GM12878 (cell line): ENCODE data around the gene FTO. TPM values are rescaled to one million over a fixed set of nuclear protein-coding genes. Genes with fewer than 3 reads are reported as not detected.
A peak's percentile ranks its signal among the peaks of the same experiment; 100 is the strongest.

Source experiments
- ATAC-seq: fragments of 200-7000 bp; cut with Tn5 transposase; 3 replicates; pipeline ENCODE4 v1.9.1; 2020; ENCODE audit warnings: mild to moderate bottlenecking, moderate library complexity
- BruUV-seq: library from RNA; stranded (reverse); fragments of 400-500 nt; replicated peaks from 2 replicates; lab custom pipeline; 2021; lab: Mats Ljungman, UMichigan
- CTCF ChIA-PET: fragments of 300-600 bp; sonication (Branson Sonifier 250); formaldehyde crosslinking; extraction: SDS; loops from one replicate; lab custom pipeline; 2021; ENCODE audit warnings: inconsistent platforms; lab: Yijun Ruan, JAX
- POLR2A ChIA-PET: fragments of 350-600 bp; formaldehyde crosslinking; extraction: SDS; loops from one replicate; lab custom pipeline; 2021; ENCODE audit warnings: inconsistent platforms; lab: Charles Lee
- RAD21 ChIA-PET: fragments of 300-600 bp; sonication (Branson Sonifier 250); formaldehyde crosslinking; loops from one replicate; lab custom pipeline; 2023; ENCODE audit warnings: antibody characterized with exemption; ENCODE audit not compliant: unreplicated experiment; lab: Charles Lee
- SMC1A ChIA-PET: fragments of 300-600 bp; sonication (Branson Sonifier 250); formaldehyde crosslinking; loops from one replicate; lab custom pipeline; 2023; ENCODE audit not compliant: unreplicated experiment, uncharacterized antibody; lab: Charles Lee
- DNase-seq: peaks from one replicate; pipeline ENCODE4 v3.0.0-alpha.2; 2011; ENCODE audit warnings: low read depth, low spot score
- FAIRE-seq: peaks from 3 replicates; lab custom pipeline; 2011; peaks lifted over from hg19 to GRCh38; lab: Jason Lieb, UNC
- H2AFZ ChIP-seq: 2 replicates; pipeline ENCODE4 v1.6.0; 2011; ENCODE audit warnings: low read depth, low read length, control low read depth; ENCODE audit not compliant: control insufficient read depth
- H3K27ac ChIP-seq: 2 replicates; pipeline ENCODE4 v1.5.1; 2011; ENCODE audit warnings: control low read depth; ENCODE audit not compliant: control insufficient read depth, insufficient read depth
- H3K27me3 ChIP-seq, 2 experiments: replicated peaks in 1 of 2; 2 replicates each; pipeline versions ENCODE4 v1.6.0 to v1.6.1; 2011; ENCODE audit warnings: low read length in 1 of 2; ENCODE audit not compliant: control insufficient read depth in 2 of 2, insufficient read depth in 2 of 2
- H3K36me3 ChIP-seq, 2 experiments: 2 replicates each; pipeline ENCODE4 v1.5.1; 2011; ENCODE audit warnings: low read length in 1 of 2; ENCODE audit not compliant: control insufficient read depth in 2 of 2, insufficient read depth in 2 of 2
- H3K4me1 ChIP-seq: 2 replicates; pipeline ENCODE4 v1.6.1; 2011; ENCODE audit warnings: mild to moderate bottlenecking, low read length, moderate library complexity, mixed read lengths; ENCODE audit not compliant: control insufficient read depth, insufficient read depth
- H3K4me2 ChIP-seq: 2 replicates; pipeline ENCODE4 v1.6.0; 2011; ENCODE audit warnings: control low read depth; ENCODE audit not compliant: control insufficient read depth, insufficient read depth
- H3K4me3 ChIP-seq: fragments of 200-600 bp; sonication (generic); 2 replicates; pipeline ENCODE4 v1.5.1; 2016
- H3K79me2 ChIP-seq: 2 replicates; pipeline ENCODE4 v1.6.0; 2011; ENCODE audit warnings: low read length; ENCODE audit not compliant: control insufficient read depth, insufficient read depth
- H3K9ac ChIP-seq: 2 replicates; pipeline ENCODE4 v1.8.0; 2011; ENCODE audit warnings: low read length, control low read depth, mixed read lengths; ENCODE audit not compliant: control insufficient read depth, insufficient read depth
- H3K9me3 ChIP-seq: replicated peaks from 3 replicates; pipeline ENCODE4 v1.5.1; 2011; ENCODE audit warnings: mild to moderate bottlenecking, low read length; ENCODE audit not compliant: control insufficient read depth, insufficient read depth
- H4K20me1 ChIP-seq: 2 replicates; pipeline ENCODE4 v1.6.0; 2011; ENCODE audit not compliant: control insufficient read depth, insufficient read depth
- BCL11A ChIP-seq: IDR thresholded peaks from 2 replicates; pipeline ENCODE4 v1.6.1; 2011; ENCODE audit warnings: low read depth, low read length
- CHD4 ChIP-seq: fragments of 200-600 bp; sonication (generic); IDR thresholded peaks from 2 replicates; pipeline ENCODE4 v1.6.1; 2016; ENCODE audit warnings: mild to moderate bottlenecking
- DPF2 ChIP-seq: fragments of 450-650 bp; IDR thresholded peaks from 2 replicates; pipeline ENCODE4 v1.6.1; 2017; ENCODE audit warnings: mild to moderate bottlenecking
- EGR1 ChIP-seq, 2 experiments: IDR thresholded peaks; 1 replicate in 1 of 2; 2 replicates in 1 of 2; pipeline ENCODE4 v1.6.1; 2011 to 2012; ENCODE audit warnings: low read depth in 2 of 2, low read length in 2 of 2, borderline replicate concordance in 1 of 2, mild to moderate bottlenecking in 1 of 2, moderate library complexity in 1 of 2
- EZH2 ChIP-seq: IDR thresholded peaks from 2 replicates; pipeline ENCODE4 v1.6.1; 2012; ENCODE audit warnings: low read depth, mild to moderate bottlenecking, control low read depth, inconsistent platforms, low read length, borderline replicate concordance; ENCODE audit not compliant: control insufficient read depth
- GABPA ChIP-seq: IDR thresholded peaks from 2 replicates; pipeline ENCODE4 v1.6.1; 2014; ENCODE audit warnings: antibody characterized with exemption, low read depth, mild to moderate bottlenecking, inconsistent platforms
- HSF1 ChIP-seq: fragments of 150-350 bp; IDR thresholded peaks from 2 replicates; pipeline ENCODE4 v1.6.1; 2014; ENCODE audit warnings: mild to moderate bottlenecking, low read depth, low read length
- IKZF1 ChIP-seq: fragments of 450-650 bp; conservative IDR thresholded peaks from 2 replicates; pipeline ENCODE4 v1.6.1; 2017; ENCODE audit warnings: antibody characterized with exemption, mild to moderate bottlenecking
- IKZF2 ChIP-seq, 2 experiments: fragments of 450-650 bp; IDR thresholded peaks; 2 replicates each; pipeline ENCODE4 v1.6.1; 2017; ENCODE audit warnings: mild to moderate bottlenecking in 2 of 2, moderate library complexity in 2 of 2
- KAT2A ChIP-seq: conservative IDR thresholded peaks from 2 replicates; pipeline ENCODE4 v1.6.1; 2011; ENCODE audit warnings: low read depth, low read length; ENCODE audit not compliant: control insufficient read depth
- LARP7 ChIP-seq: fragments of 450-650 bp; IDR thresholded peaks from 2 replicates; pipeline ENCODE4 v1.6.1; 2017; ENCODE audit warnings: mild to moderate bottlenecking
- MXI1 ChIP-seq: fragments of 150-350 bp; IDR thresholded peaks from 2 replicates; pipeline ENCODE4 v1.6.1; 2011; ENCODE audit warnings: low read depth, mild to moderate bottlenecking, inconsistent platforms, low read length, improper control_type of control experiment
- NBN ChIP-seq: fragments of 450-650 bp; IDR thresholded peaks from 2 replicates; pipeline ENCODE4 v1.6.1; 2016
- NFIC ChIP-seq: IDR thresholded peaks from 2 replicates; pipeline ENCODE4 v1.6.1; 2012; ENCODE audit warnings: low read depth, mild to moderate bottlenecking, inconsistent platforms, low read length, moderate library complexity
- NR2F1 ChIP-seq: fragments of 450-650 bp; conservative IDR thresholded peaks from 2 replicates; pipeline ENCODE4 v1.6.1; 2017; ENCODE audit warnings: mild to moderate bottlenecking
- PKNOX1 ChIP-seq: fragments of 450-650 bp; IDR thresholded peaks from 2 replicates; pipeline ENCODE4 v1.6.1; 2016; ENCODE audit warnings: mild to moderate bottlenecking
- POLR2AphosphoS5 ChIP-seq: IDR thresholded peaks from 2 replicates; pipeline ENCODE4 v1.6.1; 2011; ENCODE audit warnings: mild to moderate bottlenecking, low read length, inconsistent platforms
- POU2F2 ChIP-seq: IDR thresholded peaks from 3 replicates; pipeline ENCODE4 v1.6.1; 2011; ENCODE audit warnings: low read depth, mild to moderate bottlenecking, low read length, borderline replicate concordance
- RAD51 ChIP-seq: fragments of 450-650 bp; IDR thresholded peaks from 2 replicates; pipeline ENCODE4 v1.6.1; 2016; ENCODE audit warnings: moderate library complexity, mild to moderate bottlenecking, inconsistent platforms
- RBBP5 ChIP-seq: fragments of 200-600 bp; sonication (generic); conservative IDR thresholded peaks from 2 replicates; pipeline ENCODE4 v1.6.1; 2016
- RUNX3 ChIP-seq: IDR thresholded peaks from 2 replicates; pipeline ENCODE4 v1.6.1; 2012; ENCODE audit warnings: low read length, inconsistent platforms
- SPI1 ChIP-seq: IDR thresholded peaks from 2 replicates; pipeline ENCODE4 v1.6.1; 2011; ENCODE audit warnings: low read depth, mild to moderate bottlenecking, low read length, moderate library complexity, borderline replicate concordance; ENCODE audit not compliant: insufficient read depth
- SUZ12 ChIP-seq: fragments of 200-600 bp; sonication (generic); IDR thresholded peaks from one replicate; pipeline ENCODE4 v1.6.1; 2018; ENCODE audit warnings: antibody characterized with exemption, mild to moderate bottlenecking; ENCODE audit not compliant: unreplicated experiment
- ZNF217 ChIP-seq: fragments of 450-650 bp; IDR thresholded peaks from 2 replicates; pipeline ENCODE4 v1.6.1; 2017; ENCODE audit warnings: antibody characterized with exemption, mild to moderate bottlenecking
- ZNF384 ChIP-seq: IDR thresholded peaks from 2 replicates; pipeline ENCODE4 v1.6.1; 2012; ENCODE audit warnings: low read depth, mild to moderate bottlenecking, low read length, improper control_type of control experiment, borderline replicate concordance
- WGBS: methylation state at CpG from one replicate; pipeline ENCODE4 v1.1.6; 2016; ENCODE audit warnings: low lambda C conversion rate; ENCODE audit not compliant: insufficient replicate concordance, insufficient coverage; ENCODE audit errors: missing lambda C conversion rate; 5-methylcytosine and 5-hydroxymethylcytosine counted together
- in situ Hi-C: fragments of 300-500 bp; cut with MboI; formaldehyde crosslinking; loops from 9 replicates; pipeline ENCODE4 v1.14.3; 2018; ENCODE audit warnings: mixed read lengths
- intact Hi-C: fragments of 100-400 bp; cut with micrococcal nuclease; formaldehyde crosslinking; loops from one replicate; pipeline ENCODE4 v1.14.2; 2022; ENCODE audit not compliant: unreplicated experiment
- polyA plus RNA-seq, 11 experiments: library from polyadenylated mRNA; depleted of rRNA in 4 of 11; unstranded in 6 of 11; stranded (reverse) in 5 of 11; fragments of >200 nt; fragmentation: Nextera tagmentation in 4 of 11; fragmentation: Illumina TruSeq in 1 of 11; extraction: Ambion mirVana in 4 of 11; extraction: Trizol in 1 of 11; gene quantifications; 1 replicate in 1 of 11; 2 replicates in 10 of 11; pipeline versions ENCODE4 v1.2.1 to v1.2.3, GENCODE V29; 2011 to 2016; ENCODE audit warnings: inconsistent platforms in 2 of 11, missing spikeins in 2 of 11, low read depth in 1 of 11
- total RNA-seq, 4 experiments: library from RNA; depleted of rRNA in 3 of 4; stranded (reverse); fragments of >200 nt in 3 of 4; fragmentation: Illumina TruSeq in 1 of 4; extraction: Trizol in 1 of 4; gene quantifications; 2 replicates each; pipeline versions ENCODE4 v1.2.1 to v1.2.3, GENCODE V29; 2013 to 2021
- TF ChIP-seq, protein P1 (sequence below): IDR thresholded peaks from 2 replicates; pipeline ENCODE4 v1.6.1; 2011; ENCODE audit warnings: low read depth, mild to moderate bottlenecking, low read length, moderate library complexity, borderline replicate concordance; ENCODE audit errors: extremely low read depth

FTO gene
- total and polyA plus RNA-seq, 10 of the 15 experiments (the other 5 are each of a cell fraction or from before 2014, with no cell fraction given): 20.1 to 55.0 (median 47.0) TPM

GRCh38 chr16:53912155-53912554 lies 208.2 kb downstream of the FTO start:
- H4K20me1 ChIP-seq: no peaks in the 10 kb centered on the region
- no peaks in the 10 kb centered on the region for H3K27me3 ChIP-seq
- H3K9ac ChIP-seq: no peak overlapping the region
- H3K4me3 ChIP-seq: no peak overlapping the region
- H3K27ac ChIP-seq: no peak overlapping the region
- in situ Hi-C loops: no loop called here
- no TSS peak for BruUV-seq
- ATAC-seq (peak; percentile 95), DNase-seq (peak; percentile 2), FAIRE-seq (no peak)
- no peaks in the 10 kb centered on the region for H3K4me1 ChIP-seq
- intact Hi-C loops: no loop called here
- H3K79me2 ChIP-seq: no peaks in the 10 kb centered on the region
- ChIA-PET SMC1A (interaction anchor here (0.7 to 2.1 kb wide), 5 partner anchors 11 to 411 kb away, joined by 3 to 7 read pairs (median 4); no protein-coding TSS in a partner anchor), RAD21 (no interaction called here), CTCF (interaction anchor here (1.0 to 2.2 kb wide), 4 partner anchors 19 to 169 kb away, joined by 3 to 7 read pairs (median 4); no protein-coding TSS in a partner anchor), POLR2A (no interaction called here)
- H3K4me2 ChIP-seq: no peak overlapping the region
- H3K9me3 ChIP-seq: no peaks in the 10 kb centered on the region
- no peaks in the 10 kb centered on the region for H3K36me3 ChIP-seq
- H2AFZ ChIP-seq: no peak overlapping the region
- WGBS: 58% methylated on average over 2 of the region's 2 CpGs
- TF ChIP-seq NR2F1 (peak; percentile 48; the same call in 1 of the 2 replicates), IKZF2 (IDR thresholded peaks at IDR 0.05) (peak in 1 of 2 experiments; percentile 29; a peak in 2 of 4 replicates), ZNF217 (no peak), PKNOX1 (peak; percentile 65; the same call in 1 of the 2 replicates), EZH2 (no peak), DPF2 (0 out of 2 replicates have a peak, but pooled peaks have one; percentile 29), GABPA (no peak), SPI1 (peak; percentile 8; the same call in 1 of the 2 replicates), NFIC (no peak), IKZF1 (0 out of 2 replicates have a peak, but pooled peaks have one; percentile 17), RAD51 (no peak), SUZ12 (no peak), KAT2A (no peak), CHD4 (no peak), HSF1 (no peak), MXI1 (no peak), RBBP5 (no peak), ZNF384 (no peak), RUNX3 (peak; percentile 55), BCL11A (peak; percentile 28; the same call in 1 of the 2 replicates), POU2F2 (no peak), POLR2AphosphoS5 (no peak), NBN (no peak), LARP7 (no peak), EGR1 (IDR thresholded peaks at IDR 0.05; ENCODE audit: borderline replicate concordance in 1 of 2, low read depth in 2 of 2, low read length in 2 of 2) (no peak)
- TF ChIP-seq, protein P1, sequence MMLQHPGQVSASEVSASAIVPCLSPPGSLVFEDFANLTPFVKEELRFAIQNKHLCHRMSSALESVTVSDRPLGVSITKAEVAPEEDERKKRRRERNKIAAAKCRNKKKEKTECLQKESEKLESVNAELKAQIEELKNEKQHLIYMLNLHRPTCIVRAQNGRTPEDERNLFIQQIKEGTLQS: no peak
